NCI-H510A (cell line): Measurements from ENCODE around the gene TNFAIP2.

ENCODE experiments used
- DNase-seq: peaks from one replicate; lab custom pipeline; 2025; lab: John Stamatoyannopoulos, UW

The TNFAIP2 gene

GRCh38 chr14:103123634-103124500 lies 606 bp downstream of the TNFAIP2 start:
- DNase-seq: no peak

DNA sequence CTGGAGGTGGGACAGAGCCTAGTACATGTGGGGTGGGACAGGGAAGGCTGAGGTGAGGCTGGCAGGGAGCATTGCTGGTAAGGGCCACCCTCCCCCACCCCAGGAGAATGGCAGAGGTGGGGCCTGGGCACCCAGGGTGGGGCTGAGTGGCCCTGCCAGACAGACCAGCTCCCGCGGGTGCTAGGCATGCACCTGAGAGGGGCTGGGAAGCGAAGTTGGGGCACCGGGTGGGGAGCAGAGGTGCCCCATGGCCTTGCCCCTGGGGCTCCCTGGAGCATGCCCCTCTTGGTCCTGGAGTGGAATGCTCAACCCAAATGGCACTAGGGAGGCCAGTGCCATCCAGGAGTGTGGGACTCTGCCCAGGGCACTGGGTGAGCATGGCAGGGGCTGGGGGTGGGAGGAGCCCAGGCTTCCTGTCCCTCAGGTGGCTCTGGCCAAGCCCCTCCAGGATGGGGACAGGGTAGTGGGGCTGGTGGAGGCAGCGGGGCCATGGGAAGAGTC lies 1.3 kb downstream of the TNFAIP2 start:
- DNase-seq: no peak

DNA sequence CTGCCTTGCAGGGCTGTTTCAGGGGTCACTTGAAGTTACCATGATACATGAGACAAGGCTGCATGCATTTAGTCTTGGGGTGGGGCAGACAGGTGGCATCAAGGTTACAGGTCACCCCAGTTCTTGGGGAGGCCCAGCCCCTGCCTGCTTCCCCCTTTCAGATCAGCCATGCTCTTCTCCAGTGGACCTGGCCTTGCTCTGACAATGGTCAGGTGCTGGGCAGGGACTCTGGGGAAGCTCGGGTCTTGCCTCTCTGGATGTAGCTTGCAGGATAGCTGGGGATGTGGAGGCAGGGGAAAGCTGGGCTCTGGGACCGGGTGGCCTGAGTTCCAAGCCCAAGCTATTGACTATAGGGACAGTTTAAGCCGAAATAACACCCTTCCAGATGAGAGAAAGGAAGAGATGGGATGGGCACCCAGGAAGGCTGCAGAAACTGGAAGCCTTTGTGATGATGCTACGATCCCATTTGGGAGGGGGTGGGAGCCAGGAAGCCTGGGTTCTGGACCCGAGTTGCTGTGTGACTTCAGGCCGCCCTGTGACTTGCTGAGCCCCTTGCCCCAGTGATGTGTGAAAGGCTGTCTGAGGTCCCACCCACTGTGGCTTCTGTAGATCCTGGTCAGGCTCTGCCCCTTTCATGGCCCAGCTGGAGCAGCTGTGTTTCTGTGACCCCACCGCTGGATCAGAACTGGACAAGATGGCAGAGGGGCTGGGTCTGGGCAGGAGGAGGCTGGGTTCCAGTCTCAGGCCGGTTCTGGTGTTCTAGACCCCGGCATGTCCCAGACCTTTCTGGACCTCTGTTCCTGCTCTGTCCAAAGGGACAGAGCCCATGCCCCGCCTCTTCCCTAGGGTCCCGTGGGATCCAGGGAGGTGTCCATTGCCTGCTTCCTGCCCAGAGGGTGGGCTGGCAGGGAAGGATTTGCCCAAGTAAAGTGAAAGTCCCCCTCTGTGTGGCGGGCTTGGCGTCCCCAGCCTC lies 2.1 kb downstream of the TNFAIP2 start:
- no peak for DNase-seq

GRCh38 chr14:103126088-103126872 lies 3.0 kb downstream of the TNFAIP2 start:
- DNase-seq: no peak

GRCh38 chr14:103126873-103127304 lies 3.6 kb downstream of the TNFAIP2 start:
- DNase-seq: no peak

- no peak for DNase-seq
Measured at GRCh38 chr14:103127356-103127755, 4.1 kb downstream of the TNFAIP2 start.

GRCh38 chr14:103127861-103128598 lies 4.8 kb downstream of the TNFAIP2 start:
- no peak for DNase-seq

- no peak for DNase-seq
Measured at GRCh38 chr14:103128631-103129300, 5.5 kb downstream of the TNFAIP2 start.

GRCh38 chr14:103129301-103130016 lies 6.2 kb downstream of the TNFAIP2 start:
- no peak for DNase-seq

DNA sequence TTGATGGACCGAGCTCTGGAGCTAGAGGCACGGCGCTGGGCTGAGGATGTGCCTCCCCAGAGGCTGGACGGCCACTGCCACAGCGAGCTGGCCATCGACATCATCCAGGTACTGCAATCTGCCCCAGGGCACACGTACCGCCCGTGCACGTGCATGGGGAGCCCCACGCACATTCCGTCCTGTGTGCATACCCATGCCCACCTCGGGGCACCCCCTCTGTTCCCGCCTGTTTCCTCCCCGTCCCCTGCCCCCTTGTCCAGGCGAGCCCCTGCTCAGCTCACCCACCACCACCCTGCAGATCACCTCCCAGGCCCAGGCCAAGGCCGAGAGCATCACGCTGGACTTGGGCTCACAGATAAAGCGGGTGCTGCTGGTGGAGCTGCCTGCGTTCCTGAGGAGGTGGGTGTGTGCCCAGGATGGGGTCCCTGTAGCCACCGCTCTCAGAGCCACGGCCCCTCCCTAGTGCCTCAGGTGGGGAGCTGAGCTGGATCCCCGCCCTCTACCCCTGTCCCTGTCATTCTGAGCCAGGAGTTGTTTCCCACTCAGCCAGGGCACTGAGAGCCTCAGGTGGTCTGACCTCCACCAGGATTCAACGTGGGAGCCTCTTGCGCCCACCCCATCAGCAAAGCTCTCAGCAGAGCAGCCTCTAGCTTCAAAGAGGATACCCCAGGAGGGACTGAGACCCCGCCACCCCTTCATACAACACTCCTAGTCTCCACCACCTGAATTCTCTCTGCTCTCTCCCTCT lies 6.9 kb downstream of the TNFAIP2 start:
- no peak for DNase-seq

DNA sequence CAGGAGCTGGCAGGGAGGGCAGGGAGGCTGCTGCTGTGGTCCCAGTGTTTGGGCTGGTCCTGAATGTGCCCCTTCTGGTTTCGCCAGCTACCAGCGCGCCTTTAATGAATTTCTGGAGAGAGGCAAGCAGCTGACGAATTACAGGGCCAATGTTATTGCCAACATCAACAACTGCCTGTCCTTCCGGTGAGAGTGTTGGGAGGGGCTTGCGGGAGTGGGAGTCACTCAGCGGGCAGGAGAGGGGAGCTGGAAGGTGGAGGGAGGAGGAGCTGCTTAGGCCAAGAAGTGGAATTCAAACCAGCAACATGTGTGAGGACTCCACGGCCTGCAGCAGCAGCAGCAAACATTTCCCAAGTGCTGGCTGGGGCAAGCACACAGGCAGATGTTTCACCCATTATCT lies 7.7 kb downstream of the TNFAIP2 start:
- no peak for DNase-seq

DNA sequence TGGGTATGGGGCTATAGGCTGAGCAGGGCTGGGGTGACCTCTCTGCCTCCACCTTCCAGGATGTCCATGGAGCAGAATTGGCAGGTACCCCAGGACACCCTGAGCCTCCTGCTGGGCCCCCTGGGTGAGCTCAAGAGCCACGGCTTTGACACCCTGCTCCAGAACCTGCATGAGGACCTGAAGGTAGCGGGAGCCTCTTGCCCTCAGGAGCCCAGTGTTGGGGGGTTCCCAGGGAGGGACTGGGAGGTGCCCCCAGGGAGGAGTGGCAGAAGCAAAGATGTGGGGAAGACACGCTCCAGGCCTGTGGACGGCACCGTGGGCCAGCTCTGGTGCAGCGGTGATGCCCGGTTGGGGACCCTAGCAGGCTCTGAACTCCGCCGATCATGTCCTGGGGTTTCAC lies 8.3 kb downstream of the TNFAIP2 start:
- DNase-seq: no peak

- DNase-seq: no peak
Measured at GRCh38 chr14:103132381-103133209, 9.3 kb downstream of the TNFAIP2 start.

- no peak for DNase-seq
Measured at GRCh38 chr14:103133210-103134140, 10.2 kb downstream of the TNFAIP2 start.

- DNase-seq: no peak
Measured at GRCh38 chr14:103134405-103134804, 11.1 kb downstream of the TNFAIP2 start.

DNA sequence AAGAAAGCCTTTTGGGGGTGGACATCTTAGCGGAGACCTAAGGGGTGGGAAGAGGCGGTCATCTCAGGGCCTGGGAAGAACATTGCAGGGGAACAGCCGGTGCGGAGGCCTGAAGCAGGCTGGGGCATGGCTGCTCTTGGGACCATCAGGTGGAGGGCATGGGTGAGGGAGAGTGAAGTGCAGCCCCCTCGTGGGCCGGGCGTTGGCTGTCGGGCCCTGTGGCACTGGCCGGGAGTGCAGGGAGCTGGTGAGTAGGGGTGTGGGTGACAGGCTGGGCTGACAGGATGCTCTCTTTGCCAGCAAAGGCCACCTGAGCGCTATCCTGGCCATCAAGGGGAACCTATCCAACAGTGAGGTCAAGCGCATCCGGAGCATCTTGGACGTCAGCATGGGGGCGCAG lies 11.7 kb downstream of the TNFAIP2 start:
- no peak for DNase-seq
